Right kidney (tissue), 1 donor: ENCODE measurements around the gene CCNF.

Experiments used
- DNase-seq: peaks from one replicate; pipeline ENCODE4 v3.0.0-alpha.2; 2016

Gene CCNF

DNA sequence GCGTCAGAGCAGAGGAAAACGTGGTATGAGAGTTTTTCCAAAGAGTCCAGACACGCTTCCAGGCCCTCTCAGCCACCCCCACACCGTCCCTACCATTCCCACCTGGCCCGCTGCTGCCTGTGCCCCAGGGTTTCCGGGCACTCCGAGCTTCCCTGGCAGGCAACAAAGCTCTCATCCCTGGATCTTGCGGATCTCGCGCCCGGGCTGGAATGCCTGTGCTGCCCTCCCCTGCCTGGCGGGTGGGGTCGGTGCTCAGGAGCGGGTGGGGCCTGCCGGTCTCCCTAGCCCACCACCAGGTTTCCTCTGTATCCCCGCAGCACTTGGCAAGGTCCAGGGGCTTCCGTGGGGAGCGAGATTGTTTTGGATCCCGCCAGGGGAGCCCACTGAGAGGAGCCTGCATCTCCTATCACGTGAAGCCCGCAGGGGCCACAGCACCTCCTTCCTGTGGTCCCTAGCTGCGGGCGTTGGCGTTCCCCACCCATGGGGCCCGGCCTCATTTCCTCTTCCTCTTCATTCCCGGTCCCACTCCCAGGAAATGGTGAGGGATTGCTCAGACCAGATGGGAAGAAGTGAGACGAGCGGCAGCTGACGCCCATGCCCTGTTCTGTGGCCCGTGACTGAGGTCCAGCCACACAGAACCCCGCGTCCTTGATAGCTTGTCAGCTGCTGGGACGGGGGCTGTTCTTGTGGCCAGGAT is 56.7 kb downstream of the CCNF start:
- DNase-seq = no peak

DNA sequence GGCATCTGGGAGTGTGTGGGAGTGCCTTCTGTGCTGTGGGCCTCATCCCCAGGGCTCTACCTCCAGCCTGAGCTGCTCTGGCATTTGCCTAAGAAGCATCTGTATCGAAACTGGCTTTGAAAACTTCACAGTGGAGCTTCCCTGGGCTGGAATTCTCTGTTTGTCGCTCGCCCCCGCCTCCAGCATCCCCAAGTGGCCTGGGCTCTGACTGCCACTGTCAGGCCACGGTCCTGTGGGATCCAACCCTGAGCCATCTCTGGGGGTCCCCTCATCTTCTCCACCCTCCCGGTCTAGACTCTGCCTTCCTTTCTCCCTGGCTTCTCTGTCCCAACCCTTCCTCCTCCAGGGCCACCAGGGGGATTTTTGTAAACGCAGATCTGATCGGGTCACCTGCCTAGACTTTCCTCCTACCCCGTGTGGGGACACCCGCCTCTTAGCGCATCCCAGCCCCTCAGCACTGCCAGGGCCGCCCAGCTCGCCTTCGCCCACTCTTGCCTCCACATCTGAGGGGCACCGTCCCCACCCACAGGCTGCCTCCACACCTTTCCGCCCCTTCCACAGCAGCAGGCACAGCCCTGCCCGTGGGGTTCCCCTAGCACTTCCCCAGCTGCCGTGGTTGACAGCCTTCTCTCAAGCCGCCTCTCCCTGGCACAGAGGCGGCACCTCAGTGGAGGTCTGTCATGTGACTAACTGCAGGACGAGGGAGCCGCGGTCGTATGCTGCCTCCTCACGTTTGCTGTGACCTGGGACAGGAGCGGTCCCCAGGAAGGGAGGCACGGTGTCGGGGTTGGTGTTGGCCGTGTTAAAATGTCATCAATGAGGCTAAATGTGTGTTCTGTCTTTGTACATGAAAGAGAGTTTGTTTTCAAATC is 57.6 kb downstream of the CCNF start:
- DNase-seq = peak; percentile 65

DNA sequence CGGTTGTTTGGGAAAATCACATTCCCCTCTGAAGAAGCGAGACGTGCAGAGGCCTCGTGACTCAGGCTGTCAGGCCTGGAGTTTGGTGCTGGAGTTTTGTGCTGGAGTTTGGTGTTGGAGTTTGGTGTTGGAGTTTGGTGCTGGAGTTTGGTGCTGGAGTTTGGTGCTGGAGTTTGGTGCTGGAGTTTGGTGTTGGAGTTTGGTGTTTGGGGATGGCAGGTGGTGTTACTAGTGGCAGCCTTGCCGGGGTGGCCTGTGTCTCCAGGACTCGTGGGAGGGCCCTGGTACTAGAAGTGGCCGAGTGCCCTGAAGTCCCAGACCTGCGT is 58.2 kb downstream of the CCNF start:
- DNase-seq = no peak

DNA sequence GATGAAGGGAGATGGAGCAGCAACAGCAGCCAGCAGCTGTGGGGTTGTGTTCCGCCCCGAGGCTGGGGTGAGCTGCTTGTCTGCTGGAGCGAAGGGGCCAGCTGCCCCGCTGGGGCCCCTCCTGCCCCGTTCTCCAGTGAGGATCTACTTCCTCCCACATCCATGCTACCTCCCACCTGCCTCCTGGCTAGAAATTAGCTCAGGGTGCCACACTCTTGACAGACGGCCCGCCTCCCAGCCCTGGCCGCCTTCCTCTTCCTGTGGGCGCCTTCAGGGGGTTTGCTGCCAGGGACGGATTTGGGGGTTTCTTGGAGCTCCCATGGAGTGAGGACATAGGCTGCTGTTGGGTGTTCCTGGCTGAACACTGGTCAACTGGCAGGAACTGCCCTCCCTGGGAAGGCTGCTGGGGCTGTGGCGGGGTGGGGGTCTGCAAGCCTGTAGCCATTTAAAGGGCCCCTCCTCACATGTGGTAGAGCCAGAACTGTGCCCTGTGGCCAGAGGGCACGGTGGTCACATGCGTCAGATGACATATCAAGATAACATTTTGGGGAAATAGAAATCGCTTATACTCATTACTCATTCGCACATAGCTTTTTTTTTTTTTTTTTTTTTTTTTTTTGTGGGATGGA is 58.8 kb downstream of the CCNF start:
- peak; percentile 48 for DNase-seq

DNA sequence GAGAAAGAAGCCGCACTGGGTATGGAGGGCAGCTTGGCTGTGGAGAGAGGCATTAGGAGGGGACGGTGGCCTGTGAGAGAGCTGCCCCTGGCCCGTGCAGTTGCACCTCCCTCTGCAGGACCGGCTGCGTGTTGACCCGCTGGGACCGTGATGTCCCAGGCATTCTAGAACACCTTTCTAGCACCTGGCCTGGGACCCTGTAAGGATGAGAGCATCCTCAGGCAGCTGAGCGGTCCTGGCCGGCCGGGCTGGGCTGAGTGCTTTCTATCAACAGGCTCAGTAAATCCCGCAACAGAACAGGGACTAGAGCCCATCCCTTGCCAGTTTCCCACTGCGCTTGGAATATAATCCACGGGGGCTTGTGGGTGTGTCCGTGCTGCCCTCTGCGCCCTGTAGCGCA is 60.3 kb downstream of the CCNF start:
- no peak for DNase-seq

DNA sequence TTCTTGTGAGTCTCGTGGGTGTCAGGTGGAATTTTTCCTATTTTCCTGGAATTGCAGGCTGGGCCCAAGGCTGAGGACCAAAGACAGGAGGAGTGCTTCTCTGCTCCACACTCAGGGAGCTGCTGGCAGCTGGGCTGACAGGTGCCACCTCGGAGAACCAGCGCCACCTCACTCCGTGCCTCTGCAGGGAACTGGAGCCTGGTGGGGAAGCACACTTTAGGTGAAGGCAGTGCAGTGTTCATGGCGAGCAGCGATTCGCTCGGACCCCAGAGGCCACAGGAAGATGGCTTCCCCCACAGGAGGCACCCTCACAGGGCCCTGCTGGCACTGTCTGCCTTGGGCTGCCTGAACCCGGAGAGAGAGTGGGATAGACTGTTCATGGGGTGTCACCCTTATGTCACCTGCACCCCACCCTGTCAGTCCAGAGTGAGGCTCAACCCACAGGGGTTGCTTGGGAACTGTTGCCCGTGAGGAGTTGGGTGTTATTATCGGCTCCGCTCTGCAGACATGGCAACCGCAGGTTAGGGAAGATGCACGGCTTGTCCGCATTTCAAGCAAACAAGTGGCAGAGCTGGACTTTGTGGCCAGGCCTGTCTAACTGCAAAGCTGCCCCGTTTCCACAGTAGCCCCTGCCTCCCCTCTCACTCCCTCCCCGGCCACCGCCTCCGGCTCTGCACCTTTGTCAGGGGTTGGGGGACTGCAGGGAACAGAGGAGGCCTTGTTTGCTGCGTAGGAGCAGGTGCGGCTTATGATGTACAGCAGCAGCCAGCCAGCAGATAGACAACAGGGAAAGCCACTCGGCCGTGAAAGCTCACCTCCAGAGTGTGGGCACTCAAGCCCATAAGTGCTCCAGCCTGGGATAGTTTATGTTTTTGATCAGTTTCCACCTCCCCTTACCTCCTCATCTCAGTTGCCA is 61.2 kb downstream of the CCNF start:
- DNase-seq = peak; percentile 37

DNA sequence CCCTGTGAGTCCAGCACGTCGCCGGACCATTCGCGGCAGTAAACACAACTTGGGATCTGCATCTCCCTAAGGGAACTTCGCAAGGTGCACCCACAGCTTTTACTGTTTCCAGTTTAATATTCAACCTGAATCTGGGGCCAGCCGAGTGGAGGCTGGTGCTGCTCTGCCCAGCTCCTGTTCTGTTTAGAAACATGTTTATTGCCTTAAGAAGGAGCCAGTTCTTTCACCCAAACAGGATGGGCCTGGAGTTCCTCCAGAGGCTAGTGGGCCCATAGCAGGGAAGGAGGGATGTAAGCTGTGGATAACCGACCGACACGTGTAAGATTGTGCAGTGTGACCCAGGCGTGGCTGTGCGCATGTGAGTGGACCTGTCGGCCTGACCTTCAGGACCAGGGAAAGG is 63.0 kb downstream of the CCNF start:
- DNase-seq = no peak

DNA sequence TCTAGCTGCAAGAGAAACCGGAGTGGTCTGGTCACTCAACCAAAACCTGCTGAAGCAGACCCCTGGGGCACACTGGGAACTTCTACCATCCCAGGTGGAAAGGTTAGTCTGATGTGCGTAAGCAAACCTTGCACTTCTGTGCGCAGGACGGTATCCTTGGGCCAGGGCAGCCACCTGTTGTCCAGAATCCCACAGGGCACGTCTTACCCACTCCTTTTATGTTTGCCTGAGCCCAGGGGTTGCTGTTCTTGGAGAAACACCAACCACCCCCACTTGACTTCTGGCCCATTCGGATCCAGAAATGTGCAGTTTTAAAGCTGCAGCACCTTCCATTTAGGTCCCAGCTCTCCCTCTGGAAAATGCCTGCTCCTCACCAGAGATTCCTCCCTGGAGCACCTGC is 64.4 kb downstream of the CCNF start:
- DNase-seq = no peak

DNA sequence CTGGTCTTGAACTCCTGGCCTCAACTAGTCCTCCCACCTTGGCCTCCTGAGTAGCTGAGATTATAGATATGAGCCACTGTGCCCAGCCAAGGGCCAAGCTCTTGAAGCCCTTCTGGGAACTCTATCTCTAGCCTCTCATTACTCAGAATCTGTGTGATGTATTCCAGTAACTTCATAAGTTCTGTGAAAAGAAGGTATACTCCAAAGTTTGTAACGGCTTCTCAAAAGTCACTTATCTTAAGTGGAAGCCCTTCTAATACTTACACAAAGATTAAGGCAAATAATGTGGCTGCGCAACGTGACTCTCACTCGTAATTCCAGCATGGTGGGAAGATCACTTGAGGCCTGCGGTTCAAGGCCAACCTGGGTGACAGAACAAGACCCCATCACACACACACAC is 65.4 kb downstream of the CCNF start:
- DNase-seq = no peak

DNA sequence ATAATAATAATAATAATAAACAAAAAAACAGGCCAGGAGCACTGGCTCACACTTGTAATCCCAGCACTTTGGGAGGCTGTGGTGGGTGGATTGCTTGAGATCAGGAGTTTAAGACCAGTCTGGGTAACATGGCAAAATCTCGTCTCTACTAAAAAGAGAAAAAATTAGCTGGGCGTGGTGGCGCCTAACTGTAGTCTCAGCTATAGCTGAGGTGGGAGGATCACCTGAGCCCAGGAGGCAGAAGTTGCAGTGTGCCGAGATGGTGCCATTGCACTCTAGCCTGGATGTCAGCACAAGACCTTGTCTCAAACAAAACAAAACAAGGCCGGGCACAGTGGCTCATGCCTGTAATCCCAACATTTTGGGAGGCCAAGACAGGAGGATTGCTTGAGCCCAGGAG is 65.8 kb downstream of the CCNF start:
- DNase-seq = no peak

DNA sequence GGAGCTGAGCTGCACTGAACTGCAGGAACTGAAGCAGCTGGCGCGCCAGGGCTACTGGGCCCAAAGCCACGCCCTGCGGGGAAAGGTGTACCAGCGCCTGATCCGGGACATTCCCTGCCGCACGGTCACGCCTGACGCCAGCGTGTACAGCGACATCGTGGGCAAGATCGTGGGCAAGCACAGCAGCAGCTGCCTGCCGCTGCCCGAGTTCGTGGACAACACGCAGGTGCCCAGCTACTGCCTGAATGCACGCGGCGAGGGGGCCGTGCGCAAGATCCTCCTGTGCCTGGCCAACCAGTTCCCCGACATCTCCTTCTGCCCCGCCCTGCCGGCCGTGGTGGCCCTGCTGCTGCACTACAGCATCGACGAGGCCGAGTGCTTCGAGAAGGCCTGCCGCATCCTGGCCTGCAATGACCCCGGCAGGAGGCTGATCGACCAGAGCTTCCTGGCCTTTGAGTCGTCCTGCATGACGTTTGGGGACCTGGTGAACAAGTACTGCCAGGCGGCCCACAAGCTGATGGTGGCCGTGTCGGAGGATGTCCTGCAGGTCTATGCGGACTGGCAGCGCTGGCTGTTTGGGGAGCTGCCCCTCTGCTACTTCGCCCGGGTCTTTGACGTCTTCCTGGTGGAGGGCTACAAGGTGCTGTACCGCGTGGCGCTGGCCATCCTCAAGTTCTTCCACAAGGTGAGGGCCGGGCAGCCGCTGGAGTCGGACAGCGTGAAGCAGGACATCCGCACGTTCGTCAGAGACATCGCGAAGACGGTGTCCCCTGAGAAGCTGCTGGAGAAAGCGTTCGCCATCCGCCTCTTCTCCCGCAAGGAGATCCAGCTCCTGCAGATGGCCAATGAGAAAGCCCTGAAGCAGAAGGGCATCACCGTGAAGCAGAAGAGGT is 67.2 kb downstream of the CCNF start:
- DNase-seq = no peak

DNA sequence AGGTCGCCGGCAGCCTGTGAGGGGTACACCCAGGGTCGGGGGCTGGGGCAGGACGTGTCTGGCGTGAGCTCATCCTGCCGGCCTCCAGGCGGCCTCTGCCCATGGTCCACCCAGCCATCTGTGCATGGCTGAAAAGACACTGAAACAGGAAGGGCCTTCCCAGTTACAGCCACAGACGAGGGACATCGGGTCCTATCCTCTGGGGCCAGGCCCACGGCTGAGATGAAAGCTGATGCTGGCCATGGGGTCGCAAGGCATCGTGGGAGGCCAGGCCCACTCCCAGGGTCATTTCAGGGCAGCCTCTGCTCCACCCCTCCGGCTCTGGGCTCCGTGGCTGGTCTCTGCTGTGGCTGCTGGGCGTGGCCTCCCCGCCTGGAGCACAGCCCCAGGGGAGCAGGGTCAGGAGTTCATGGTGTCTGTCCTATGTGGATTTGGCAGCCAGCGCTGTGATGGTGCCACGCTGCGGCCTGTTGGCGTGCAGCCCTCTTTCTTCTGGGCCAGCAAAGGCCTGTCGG is 67.9 kb downstream of the CCNF start:
- DNase-seq = no peak

DNA sequence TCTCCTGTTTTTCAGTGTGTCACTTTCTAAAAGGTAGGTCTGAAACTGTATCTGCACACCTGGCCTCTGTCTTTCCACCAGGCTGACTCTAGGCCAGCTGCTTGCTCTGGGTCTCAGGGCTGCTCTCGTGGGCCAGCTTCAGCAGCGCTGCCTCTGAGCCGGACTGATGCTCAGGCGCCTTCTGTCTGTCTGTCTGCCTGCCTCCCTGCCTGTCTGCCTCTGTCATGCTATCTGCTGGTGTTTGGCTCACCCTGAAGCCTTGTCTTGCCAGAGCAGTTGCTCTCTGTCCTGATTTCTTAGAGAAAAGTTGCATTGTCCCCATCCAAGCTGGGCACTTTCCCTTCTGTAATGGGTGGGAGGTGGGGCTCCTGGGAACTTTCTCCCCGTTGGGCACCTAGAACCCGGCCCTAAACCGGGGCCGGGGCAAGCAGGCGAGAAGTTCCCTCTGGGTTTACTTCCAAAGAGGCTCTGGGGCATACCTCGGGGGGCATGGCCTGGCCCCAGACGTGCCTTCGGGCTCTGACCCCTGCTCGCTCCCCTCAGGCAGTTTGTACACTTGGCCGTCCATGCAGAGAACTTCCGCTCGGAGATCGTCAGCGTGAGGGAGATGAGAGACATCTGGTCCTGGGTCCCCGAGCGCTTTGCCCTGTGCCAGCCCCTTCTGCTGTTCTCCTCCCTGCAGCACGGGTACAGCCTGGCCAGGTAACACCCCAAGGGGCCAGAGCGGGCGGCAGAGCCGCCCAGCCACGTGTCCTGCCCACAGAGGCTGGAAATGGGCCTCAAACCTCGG is 68.6 kb downstream of the CCNF start:
- DNase-seq = no peak

DNA sequence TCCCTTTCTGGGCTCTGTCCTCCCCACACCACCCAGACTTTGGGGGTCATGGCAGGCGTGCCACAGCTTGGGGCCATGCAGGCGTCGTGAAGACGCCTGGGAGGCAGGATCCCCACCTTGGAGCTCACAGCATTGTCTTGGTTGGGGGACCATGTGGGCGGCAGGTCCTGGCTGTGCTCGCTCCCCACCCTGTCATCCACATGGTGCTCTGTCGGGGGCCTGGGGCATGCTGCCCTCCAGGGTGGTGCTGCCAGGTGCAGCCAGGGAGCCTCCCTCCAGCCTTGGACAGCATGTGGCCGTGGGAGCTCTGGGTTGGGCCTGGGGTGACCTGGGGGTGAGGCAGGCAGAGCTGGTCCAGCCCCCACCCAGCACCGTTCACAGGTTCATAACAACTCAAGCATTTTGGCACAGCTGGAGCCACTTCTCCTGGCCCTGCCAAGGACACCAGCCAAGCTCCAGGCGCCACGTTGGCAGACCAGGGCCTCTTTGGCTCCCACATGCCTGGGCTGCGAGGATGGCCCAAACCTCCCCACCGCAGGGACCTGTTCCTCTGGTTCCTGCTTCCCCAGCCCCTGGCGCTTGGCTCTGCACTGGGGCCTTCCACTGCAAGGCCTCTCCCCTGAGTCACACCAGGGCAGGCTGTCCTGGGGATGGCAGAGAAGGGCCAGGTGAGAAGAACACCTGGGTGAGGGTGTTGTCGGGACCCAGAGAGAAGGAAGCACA is 69.4 kb downstream of the CCNF start:
- no peak for DNase-seq

DNA sequence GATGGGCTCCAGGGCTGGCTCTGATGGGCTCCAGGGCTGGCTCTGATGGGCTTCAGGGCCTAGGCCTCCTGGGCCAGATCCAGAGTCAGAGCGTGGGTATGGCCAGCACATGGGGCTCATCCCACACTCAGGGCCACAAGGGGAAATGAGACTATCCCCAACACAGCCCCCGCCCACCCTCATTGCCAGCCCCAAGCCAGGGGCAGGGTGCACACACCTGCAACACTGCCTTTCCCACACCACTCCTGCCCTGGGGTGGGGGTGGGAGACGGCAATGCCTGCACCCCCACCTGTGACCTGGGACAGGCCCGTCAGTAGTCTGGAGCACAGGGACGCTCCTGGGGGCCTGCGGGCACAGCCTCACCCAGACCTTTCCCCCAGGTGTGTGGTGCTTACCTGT is 70.2 kb downstream of the CCNF start:
- no peak for DNase-seq

DNA sequence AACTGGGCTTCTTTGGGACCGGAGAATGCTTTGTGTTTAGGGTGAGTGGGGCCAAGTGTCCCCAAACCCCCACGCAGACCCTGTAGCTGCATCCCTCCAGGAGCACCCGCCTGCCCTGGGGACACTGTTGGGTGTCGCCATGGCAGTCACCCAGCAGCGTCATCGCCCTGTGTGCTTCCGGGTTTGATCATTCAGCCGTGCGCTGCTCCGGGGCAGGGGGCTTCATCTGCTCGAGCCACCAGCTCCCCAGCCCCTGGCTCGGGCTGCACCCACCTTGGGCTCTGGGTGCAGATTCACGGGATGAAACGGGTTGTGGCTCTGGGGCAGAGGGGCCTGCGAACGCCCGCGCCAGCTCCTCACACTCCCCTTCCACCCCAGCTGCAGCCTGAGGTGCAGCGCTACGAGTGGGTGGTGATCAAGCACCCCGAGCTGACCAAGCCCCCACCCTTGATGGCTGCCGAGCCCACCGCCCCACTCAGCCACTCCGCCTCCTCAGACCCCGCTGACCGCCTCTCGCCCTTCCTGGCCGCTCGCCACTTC is 70.7 kb downstream of the CCNF start:
- no peak for DNase-seq

DNA sequence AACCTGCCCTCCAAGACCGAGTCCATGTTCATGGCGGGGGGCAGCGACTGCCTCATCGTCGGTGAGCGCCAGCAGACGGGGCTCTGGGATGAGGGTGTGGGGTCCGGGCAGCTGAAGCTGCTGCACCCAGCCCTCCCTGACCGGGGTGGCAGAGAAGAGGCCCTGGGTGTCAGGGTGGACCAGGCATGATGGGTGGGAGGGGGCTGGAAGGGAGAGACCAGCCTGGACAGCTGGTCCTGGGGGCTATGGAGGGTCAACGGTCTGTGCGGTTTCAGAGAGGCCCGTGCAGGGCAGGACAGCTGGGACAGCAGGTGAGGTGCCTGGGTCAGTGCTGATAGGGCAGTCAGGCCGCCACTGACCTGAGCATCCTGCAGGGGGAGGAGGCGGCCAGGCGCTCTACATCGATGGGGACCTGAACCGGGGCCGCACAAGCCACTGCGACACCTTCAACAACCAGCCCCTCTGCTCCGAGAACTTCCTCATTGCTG is 71.2 kb downstream of the CCNF start:
- no peak for DNase-seq

DNA sequence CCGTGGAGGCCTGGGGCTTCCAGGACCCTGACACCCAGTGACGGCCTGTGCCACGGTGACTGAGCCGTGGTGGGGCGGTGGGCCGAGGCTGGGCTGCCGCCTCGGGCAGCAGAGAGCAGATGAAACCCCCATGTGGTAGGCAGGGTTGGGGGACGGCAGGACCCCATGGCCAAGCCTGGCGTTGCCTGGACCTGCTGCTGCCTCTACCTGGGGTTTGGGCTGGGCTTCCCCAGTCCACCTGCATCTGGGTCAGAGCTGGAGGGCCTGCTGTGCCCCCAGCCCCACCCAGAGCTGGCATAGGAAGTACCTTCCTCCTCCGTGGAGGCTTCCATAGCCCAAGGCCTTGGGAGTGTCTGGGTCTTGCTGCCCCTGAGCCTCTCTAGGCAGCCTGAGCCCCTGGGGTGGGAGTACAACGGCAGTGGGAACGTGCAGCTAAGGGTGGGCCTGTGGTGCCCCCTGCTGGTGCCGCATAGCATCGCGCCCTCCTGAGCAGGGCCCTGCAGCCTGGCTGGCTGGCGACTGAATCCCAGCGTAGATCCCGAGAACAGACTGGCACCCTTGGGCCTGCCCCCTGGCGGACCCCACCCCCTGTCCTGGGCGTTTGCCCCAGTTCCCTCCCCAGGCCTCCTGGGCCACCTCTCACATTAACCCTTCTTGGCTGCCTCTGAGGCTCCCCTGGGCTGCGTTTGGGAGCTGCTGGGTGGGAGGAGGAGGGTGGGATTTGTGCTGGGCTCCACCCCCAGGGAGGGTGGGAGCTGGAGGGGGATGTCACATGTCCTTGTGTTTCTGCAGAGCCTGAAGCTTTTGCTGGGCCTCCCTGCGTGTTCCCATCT is 71.9 kb downstream of the CCNF start:
- DNase-seq = peak; percentile 84
